ENCODE data around the gene ATRN. TPM values are rescaled to one million over a fixed set of nuclear protein-coding genes. Genes with fewer than 3 reads are reported as not detected.
A peak's percentile ranks its signal among the peaks of the same experiment; 100 is the strongest.
"Not testable (repeated sequence)": the region's sequence is repeated elsewhere in the genome, so short reads cannot be mapped to it uniquely, and the experiment has no call there.

ATRN gene
- total RNA-seq = 1 to 10 TPM; 5.1 TPM

DNA sequence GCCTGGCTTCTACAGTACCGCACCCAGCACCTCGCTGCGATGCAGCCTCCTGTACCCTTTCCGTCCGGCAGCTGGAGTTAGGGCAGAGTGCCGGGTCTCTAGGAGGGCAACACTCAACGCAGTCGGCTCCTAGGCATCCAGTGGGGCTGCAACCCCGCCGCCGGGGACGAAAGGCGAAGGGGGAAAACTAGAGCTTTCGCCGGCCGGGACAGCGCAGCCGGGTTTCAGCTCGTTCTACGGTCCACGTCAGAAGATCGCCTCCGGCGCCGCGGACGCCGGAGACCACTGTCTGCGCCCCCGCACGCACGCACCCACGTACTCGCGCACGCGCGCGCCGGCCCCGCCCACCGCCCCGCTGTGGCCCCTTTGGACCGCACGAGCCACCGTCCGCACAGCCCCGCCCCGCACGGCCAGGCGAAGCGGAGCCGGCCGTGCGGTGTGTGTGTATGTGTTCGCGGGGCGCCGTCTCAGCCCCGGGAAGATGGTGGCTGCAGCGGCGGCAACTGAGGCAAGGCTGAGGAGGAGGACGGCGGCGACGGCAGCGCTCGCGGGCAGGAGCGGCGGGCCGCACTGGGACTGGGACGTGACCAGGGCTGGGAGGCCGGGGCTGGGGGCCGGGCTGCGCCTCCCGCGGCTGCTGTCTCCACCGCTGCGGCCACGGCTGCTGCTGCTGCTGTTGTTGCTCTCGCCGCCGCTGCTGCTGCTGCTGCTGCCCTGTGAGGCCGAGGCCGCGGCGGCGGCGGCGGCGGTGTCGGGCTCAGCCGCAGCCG lies at the start of gene ATRN:
ATRN (plus strand) TSS at position 392 of the 770 bp plus-strand sequence; CDS start at position 482, 90 bp downstream.
- intact Hi-C loops (cut with micrococcal nuclease) = loop anchor here (2.0 to 5.0 kb wide), 3 partner anchors 62 to 1341 kb away; partner anchors contain the start of genes FASTKD5 and UBOX5
- DNase-seq = peak; percentile 88
- peaks cover 1% of the 10 kb centered on the region for H3K36me3 Mint-ChIP-seq (ENCODE audit: low read depth)
- H3K4me1 Mint-ChIP-seq (ENCODE audit: low read depth) = peaks cover 29% of the 10 kb centered on the region
- no peaks in the 10 kb centered on the region for H3K27me3 Mint-ChIP-seq (ENCODE audit: low read depth)
- CTCF ChIA-PET = no interaction called here
- H3K9me3 Mint-ChIP-seq = no peaks in the 10 kb centered on the region
- H3K4me3 Mint-ChIP-seq = peak within 1 kb of the TSS; percentile 86
- no peak within 1 kb of the TSS for H3K27ac Mint-ChIP-seq

- Mint-ChIP-seq H3K27me3 (ENCODE audit: low read depth) (peaks cover 1% of the 10 kb centered on the region), H3K4me3 (no peak overlapping the region), H3K9me3 (no peaks in the 10 kb centered on the region), H3K36me3 (ENCODE audit: low read depth) (no peaks in the 10 kb centered on the region), H3K27ac (no peak overlapping the region), H3K4me1 (ENCODE audit: low read depth) (peaks cover 6% of the 10 kb centered on the region)
- intact Hi-C loops (cut with micrococcal nuclease) = no loop called here
- no peak for DNase-seq
- CTCF ChIA-PET = no interaction called here
These were observed 48.8 kb upstream of the ATRN start for GRCh38 chr20:3421985-3422384.

DNA sequence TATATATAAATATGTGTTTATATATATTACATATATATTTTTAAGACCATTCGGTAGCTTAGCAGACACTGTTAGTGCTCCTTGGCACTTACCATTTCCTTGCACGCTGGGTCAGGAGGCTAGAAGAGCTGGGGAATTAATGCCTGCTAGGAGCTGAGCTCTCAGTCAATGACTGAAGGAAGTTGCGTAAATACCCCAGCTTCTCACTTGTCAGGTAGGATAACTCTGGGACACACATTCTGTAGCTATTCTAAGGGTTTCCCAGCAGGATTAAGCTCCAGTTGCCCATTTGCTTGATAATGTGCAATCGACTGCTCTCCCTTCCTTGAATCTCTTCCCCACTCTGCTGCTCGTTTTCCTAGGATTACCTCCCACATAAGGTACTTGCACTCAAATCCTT lies 47.7 kb upstream of the ATRN start:
- no peak for DNase-seq
- H3K4me1 Mint-ChIP-seq (ENCODE audit: low read depth) = peaks cover 6% of the 10 kb centered on the region
- H3K4me3 Mint-ChIP-seq = no peak overlapping the region
- peaks cover 1% of the 10 kb centered on the region for H3K27me3 Mint-ChIP-seq (ENCODE audit: low read depth)
- intact Hi-C loops (cut with micrococcal nuclease) = no loop called here
- H3K27ac Mint-ChIP-seq = no peak overlapping the region
- CTCF ChIA-PET = interaction anchor here (0.5 kb wide), 1 partner anchor 14 kb away, joined by 3 read pairs; no protein-coding TSS in a partner anchor
- H3K9me3 Mint-ChIP-seq = no peaks in the 10 kb centered on the region
- H3K36me3 Mint-ChIP-seq (ENCODE audit: low read depth) = no peaks in the 10 kb centered on the region

GRCh38 chr20:3426766-3427165 lies 44.1 kb upstream of the ATRN start:
- CTCF ChIA-PET = interaction anchor here (0.6 kb wide), 1 partner anchor 208 kb away, joined by 3 read pairs; no protein-coding TSS in a partner anchor
- H3K4me1 Mint-ChIP-seq (ENCODE audit: low read depth); H3K27ac Mint-ChIP-seq; DNase-seq; intact Hi-C loops (cut with micrococcal nuclease); H3K4me3 Mint-ChIP-seq; H3K9me3 Mint-ChIP-seq; H3K36me3 Mint-ChIP-seq (ENCODE audit: low read depth): not testable (repeated sequence)
- H3K27me3 Mint-ChIP-seq (ENCODE audit: low read depth) = peaks cover 13% of the 10 kb centered on the region

- no peaks in the 10 kb centered on the region for H3K9me3 Mint-ChIP-seq
- H3K27ac Mint-ChIP-seq = no peak overlapping the region
- no peaks in the 10 kb centered on the region for H3K36me3 Mint-ChIP-seq (ENCODE audit: low read depth)
- H3K4me1 Mint-ChIP-seq (ENCODE audit: low read depth) = no peaks in the 10 kb centered on the region
- intact Hi-C loops (cut with micrococcal nuclease) = no loop called here
- CTCF ChIA-PET = interaction anchor here (0.6 kb wide), 1 partner anchor 182 kb away, joined by 3 read pairs; no protein-coding TSS in a partner anchor
- H3K27me3 Mint-ChIP-seq (ENCODE audit: low read depth) = peaks cover 13% of the 10 kb centered on the region
- no peak overlapping the region for H3K4me3 Mint-ChIP-seq
- no peak for DNase-seq
These were observed 40.3 kb upstream of the ATRN start for GRCh38 chr20:3430376-3431069.

GRCh38 chr20:3431109-3431508 lies 39.7 kb upstream of the ATRN start:
- peaks cover 13% of the 10 kb centered on the region for H3K27me3 Mint-ChIP-seq (ENCODE audit: low read depth)
- H3K4me1 Mint-ChIP-seq (ENCODE audit: low read depth) = no peaks in the 10 kb centered on the region

GRCh38 chr20:3432844-3433243 lies 38.0 kb upstream of the ATRN start:
- Mint-ChIP-seq H3K4me3 (no peak overlapping the region), H3K27me3 (ENCODE audit: low read depth) (peaks cover 14% of the 10 kb centered on the region), H3K9me3 (no peaks in the 10 kb centered on the region), H3K36me3 (ENCODE audit: low read depth) (no peaks in the 10 kb centered on the region), H3K27ac (no peak overlapping the region), H3K4me1 (ENCODE audit: low read depth) (no peaks in the 10 kb centered on the region)
- intact Hi-C loops (cut with micrococcal nuclease) = no loop called here
- CTCF ChIA-PET = no interaction called here
- no peak for DNase-seq

More at GRCh38 chr20:3431109-3431508, 39.7 kb upstream of the ATRN start:
- CTCF ChIA-PET = interaction anchor here (0.6 kb wide), 1 partner anchor 182 kb away, joined by 3 read pairs; no protein-coding TSS in a partner anchor
- intact Hi-C loops (cut with micrococcal nuclease) = no loop called here
- Mint-ChIP-seq H3K9me3 (no peaks in the 10 kb centered on the region), H3K27ac (no peak overlapping the region), H3K36me3 (ENCODE audit: low read depth) (no peaks in the 10 kb centered on the region), H3K4me3 (no peak overlapping the region)
- DNase-seq = no peak

GRCh38 chr20:3433744-3434143 lies 37.1 kb upstream of the ATRN start:
- no peak for DNase-seq
- Mint-ChIP-seq H3K27me3 (ENCODE audit: low read depth) (peaks cover 18% of the 10 kb centered on the region), H3K36me3 (ENCODE audit: low read depth) (no peaks in the 10 kb centered on the region), H3K4me1 (ENCODE audit: low read depth) (no peaks in the 10 kb centered on the region), H3K27ac (no peak overlapping the region), H3K4me3 (no peak overlapping the region), H3K9me3 (no peaks in the 10 kb centered on the region)
- CTCF ChIA-PET = no interaction called here
- intact Hi-C loops (cut with micrococcal nuclease) = no loop called here

DNA sequence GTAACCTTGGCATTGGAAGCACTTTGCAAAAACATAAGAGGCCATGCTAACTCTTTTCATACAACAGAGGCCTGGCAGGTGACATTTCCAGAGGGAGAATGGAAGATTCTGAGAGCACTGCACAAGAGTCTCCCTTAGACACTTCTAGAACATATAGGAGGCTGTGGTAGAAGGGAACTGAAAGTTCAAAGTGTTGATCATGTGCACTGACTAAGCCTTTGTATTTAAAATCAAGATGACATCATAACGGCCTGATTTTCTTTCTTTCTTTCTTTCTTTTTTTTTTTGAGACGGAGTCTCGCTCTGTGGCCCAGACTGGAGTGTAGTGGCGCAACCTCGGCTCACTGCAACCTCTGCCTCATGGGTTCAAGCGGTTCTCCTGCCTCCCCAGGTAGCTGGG lies 36.6 kb upstream of the ATRN start:
- H3K36me3 Mint-ChIP-seq (ENCODE audit: low read depth) = no peaks in the 10 kb centered on the region
- H3K4me1 Mint-ChIP-seq (ENCODE audit: low read depth) = no peaks in the 10 kb centered on the region
- H3K27me3 Mint-ChIP-seq (ENCODE audit: low read depth) = peaks cover 17% of the 10 kb centered on the region
- no peak overlapping the region for H3K27ac Mint-ChIP-seq
- DNase-seq = no peak
- no peaks in the 10 kb centered on the region for H3K9me3 Mint-ChIP-seq
- H3K4me3 Mint-ChIP-seq = no peak overlapping the region
- intact Hi-C loops (cut with micrococcal nuclease) = no loop called here
- CTCF ChIA-PET = no interaction called here

DNA sequence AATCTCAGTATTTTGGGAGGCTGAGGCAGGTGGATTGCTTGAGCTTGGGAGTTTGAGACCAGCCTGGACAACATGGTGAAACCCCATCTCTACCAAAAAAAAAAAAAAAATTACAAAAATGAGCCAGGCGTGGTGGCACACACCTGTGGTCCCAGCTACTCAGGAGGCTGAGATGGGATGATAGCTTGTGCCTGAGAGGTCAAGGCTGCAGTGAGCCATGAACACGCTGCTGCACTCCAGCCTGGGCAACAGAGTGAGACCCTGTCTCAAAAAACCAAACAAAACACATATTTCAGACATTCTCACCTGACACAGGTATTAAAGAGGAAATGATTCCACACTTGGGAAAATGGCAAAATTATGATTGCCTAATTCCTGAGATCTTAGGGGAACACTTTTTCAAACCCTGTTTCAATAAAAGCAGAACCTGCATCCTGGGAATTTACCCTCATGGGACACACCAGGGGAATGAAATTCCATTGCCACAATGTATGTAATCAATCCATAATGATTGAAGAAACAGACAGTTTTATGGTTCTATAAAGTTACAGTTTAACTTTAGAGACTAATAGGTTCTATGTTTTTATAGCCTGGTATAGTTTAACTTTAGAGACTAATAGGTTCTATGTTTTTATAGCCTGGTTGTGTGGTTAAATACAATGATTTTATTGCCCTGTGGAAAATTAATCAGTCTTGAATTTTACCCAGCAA lies 33.8 kb upstream of the ATRN start:
- CTCF ChIA-PET = interaction anchor here (0.6 kb wide), 1 partner anchor 220 kb away, joined by 3 read pairs; no protein-coding TSS in a partner anchor
- no peak overlapping the region for H3K4me3 Mint-ChIP-seq
- intact Hi-C loops (cut with micrococcal nuclease) = no loop called here
- no peaks in the 10 kb centered on the region for H3K9me3 Mint-ChIP-seq
- H3K36me3 Mint-ChIP-seq (ENCODE audit: low read depth) = no peaks in the 10 kb centered on the region
- DNase-seq = no peak
- H3K27me3 Mint-ChIP-seq (ENCODE audit: low read depth) = peaks cover 6% of the 10 kb centered on the region
- H3K4me1 Mint-ChIP-seq (ENCODE audit: low read depth) = no peaks in the 10 kb centered on the region
- no peak overlapping the region for H3K27ac Mint-ChIP-seq

DNA sequence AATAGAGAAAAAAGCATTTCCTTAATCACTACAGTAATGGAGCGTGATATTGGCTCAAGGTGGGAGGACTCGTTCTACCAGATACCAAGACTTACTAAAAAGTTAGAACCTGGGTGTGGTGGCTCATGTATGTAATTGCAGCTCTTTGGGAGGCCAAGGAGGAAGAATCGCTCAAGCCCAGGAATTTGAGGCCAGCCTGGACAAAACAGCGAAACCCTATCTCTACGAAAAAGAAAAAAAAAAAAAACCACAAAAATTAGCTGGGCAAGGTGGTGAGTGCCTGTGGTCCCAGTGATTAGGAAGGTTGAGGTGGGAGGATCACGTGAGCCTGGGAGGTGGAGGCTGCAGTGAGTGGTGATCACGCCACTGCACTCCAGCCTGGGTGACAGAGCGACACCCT lies 24.0 kb upstream of the ATRN start:
- Mint-ChIP-seq H3K9me3 (no peaks in the 10 kb centered on the region), H3K27ac (no peak overlapping the region), H3K36me3 (ENCODE audit: low read depth) (no peaks in the 10 kb centered on the region), H3K4me3 (no peak overlapping the region), H3K27me3 (ENCODE audit: low read depth) (no peaks in the 10 kb centered on the region), H3K4me1 (ENCODE audit: low read depth) (no peaks in the 10 kb centered on the region)
- CTCF ChIA-PET = no interaction called here
- intact Hi-C loops (cut with micrococcal nuclease) = no loop called here
- no peak for DNase-seq

- Mint-ChIP-seq H3K27me3 (ENCODE audit: low read depth) (no peaks in the 10 kb centered on the region), H3K36me3 (ENCODE audit: low read depth) (no peaks in the 10 kb centered on the region), H3K4me1 (ENCODE audit: low read depth) (no peaks in the 10 kb centered on the region), H3K4me3 (no peak overlapping the region), H3K9me3 (no peaks in the 10 kb centered on the region), H3K27ac (no peak overlapping the region)
- intact Hi-C loops (cut with micrococcal nuclease) = no loop called here
- CTCF ChIA-PET = no interaction called here
- no peak for DNase-seq
These were observed 23.5 kb upstream of the ATRN start for GRCh38 chr20:3447321-3447720.
